K562 (cell line): ENCODE results near the gene TADA2A. TPM values are rescaled to one million over a fixed set of nuclear protein-coding genes. Genes with fewer than 3 reads are reported as not detected.
A peak's percentile ranks its signal among the peaks of the same experiment; 100 is the strongest.

Experiments used
- BCLAF1 ChIP-seq, 2 experiments: fragments of 450-650 bp in 1 of 2; IDR thresholded peaks; 2 replicates each; pipeline ENCODE4 v1.6.1; 2011 to 2017; ENCODE audit warnings: low read depth in 2 of 2, antibody characterized with exemption in 1 of 2, borderline replicate concordance in 1 of 2, low read length in 1 of 2, mild to moderate bottlenecking in 1 of 2, mixed read lengths in 1 of 2; ENCODE audit not compliant: control insufficient read depth in 1 of 2
- C11orf30 ChIP-seq: fragments of 450-650 bp; IDR thresholded peaks from 2 replicates; pipeline ENCODE4 v1.6.1; 2016; ENCODE audit warnings: low read depth, mild to moderate bottlenecking
- DNMT1 ChIP-seq: fragments of 450-650 bp; IDR thresholded peaks from 2 replicates; pipeline ENCODE4 v1.6.1; 2016; ENCODE audit warnings: antibody characterized with exemption, mild to moderate bottlenecking
- EZH2 ChIP-seq: IDR thresholded peaks from 2 replicates; pipeline ENCODE4 v1.6.1; 2012; ENCODE audit warnings: low read depth, mild to moderate bottlenecking, inconsistent platforms, low read length, borderline replicate concordance
- ILF3 ChIP-seq: fragments of 450-650 bp; IDR thresholded peaks from 2 replicates; pipeline ENCODE4 v1.6.1; 2018; ENCODE audit warnings: antibody characterized with exemption, mild to moderate bottlenecking, moderate library complexity, borderline replicate concordance
- KHSRP ChIP-seq: fragments of 450-650 bp; IDR thresholded peaks from 2 replicates; pipeline ENCODE4 v1.6.1; 2017
- MBD1 ChIP-seq: fragments of 250-450 bp; sonication (Bioruptor Pico); IDR thresholded peaks from 2 replicates; pipeline ENCODE4 v1.8.0; 2022; ENCODE audit warnings: inconsistent platforms
- POLR2B ChIP-seq: fragments of 450-650 bp; IDR thresholded peaks from 2 replicates; pipeline ENCODE4 v1.6.1; 2018; ENCODE audit warnings: low read depth; ENCODE audit not compliant: partially characterized antibody
- POLR2G ChIP-seq: fragments of 200-400 bp; formaldehyde crosslinking; IDR thresholded peaks from 2 replicates; pipeline ENCODE4 v1.6.1; 2017; ENCODE audit warnings: low read depth, mild to moderate bottlenecking, antibody characterized with exemption, low read length, moderate library complexity
- POLR3A ChIP-seq: IDR thresholded peaks from 2 replicates; pipeline ENCODE4 v1.6.1; 2011; ENCODE audit warnings: borderline replicate concordance, mild to moderate bottlenecking, moderate library complexity; ENCODE audit not compliant: insufficient read length, insufficient read depth; ENCODE audit errors: extremely low read depth
- RBBP5 ChIP-seq: fragments of 200-600 bp; sonication (generic); IDR thresholded peaks from 2 replicates; pipeline ENCODE4 v1.6.1; 2012; ENCODE audit warnings: borderline replicate concordance, mild to moderate bottlenecking, low read length, control low read depth, inconsistent platforms; ENCODE audit not compliant: insufficient read depth, poor library complexity, severe bottlenecking
- SREBF1 ChIP-seq: fragments of 150-350 bp; IDR thresholded peaks from 2 replicates; pipeline ENCODE4 v1.6.1; 2014; ENCODE audit warnings: antibody characterized with exemption, low read depth, low read length, borderline replicate concordance
- ZBTB11 ChIP-seq, 3 experiments: fragments of 200-800 bp in 1 of 3; fragments of 250-450 bp in 1 of 3; fragments of 450-650 bp in 1 of 3; sonication (Bioruptor Pico) in 1 of 3; sonication (Bioruptor generic) in 1 of 3; formaldehyde crosslinking in 1 of 3; IDR thresholded peaks; 2 replicates each; pipeline versions ENCODE4 v1.6.1 to v1.8.0; 2016 to 2022; ENCODE audit warnings: mild to moderate bottlenecking in 2 of 3, missing genetic modification characterization in 2 of 3, missing compliant biosample characterization in 1 of 3, moderate library complexity in 1 of 3
- ZFP30 ChIP-seq: fragments of 250-450 bp; sonication (Bioruptor Pico); IDR thresholded peaks from 2 replicates; pipeline ENCODE4 v1.8.0; 2022; ENCODE audit warnings: moderate library complexity, mild to moderate bottlenecking, inconsistent platforms, borderline replicate concordance
- ZNF280A ChIP-seq: fragments of 450-650 bp; IDR thresholded peaks from 2 replicates; pipeline ENCODE4 v1.6.1; 2018; ENCODE audit warnings: mild to moderate bottlenecking, low read depth; ENCODE audit not compliant: partially characterized antibody
- polyA plus RNA-seq, 8 experiments: library from polyadenylated mRNA; depleted of rRNA in 4 of 8; stranded (reverse) in 5 of 8; unstranded in 3 of 8; fragments of >200 nt; fragmentation: Nextera tagmentation in 2 of 8; fragmentation: Illumina TruSeq in 1 of 8; extraction: Ambion mirVana in 2 of 8; extraction: Trizol in 1 of 8; gene quantifications; 2 replicates each; pipeline versions ENCODE4 v1.2.1 to v1.2.3, GENCODE V29; 2011 to 2014; ENCODE audit warnings: inconsistent platforms in 1 of 8, missing spikeins in 1 of 8
- total RNA-seq, 7 experiments: library from RNA; depleted of rRNA in 6 of 7; stranded (reverse); fragments of >200 nt in 6 of 7; fragmentation: Illumina TruSeq in 2 of 7; extraction: Trizol in 2 of 7; gene quantifications; 2 replicates each; pipeline versions ENCODE4 v1.2.1 to v1.2.3, GENCODE V29; 2011 to 2021; ENCODE audit warnings: low replicate concordance in 1 of 7

TADA2A gene
- total and polyA plus RNA-seq, 9 of the 15 experiments (the other 6 are each of a cell fraction or from before 2014, with no cell fraction given): 13.8 to 37.7 (median 25.0) TPM

- TF ChIP-seq MBD1: no peak
- no peak for TF ChIP-seq ZNF280A
- peak; percentile 49 for TF ChIP-seq POLR2B
- TF ChIP-seq SREBF1: no peak
- no peak for TF ChIP-seq KHSRP
- no peak for TF ChIP-seq EZH2
- TF ChIP-seq ZBTB11 (CRISPR knock-in tag; IDR thresholded peaks at IDR 0.05): no peak
- TF ChIP-seq C11orf30: no peak
- no peak for TF ChIP-seq BCLAF1 (IDR thresholded peaks at IDR 0.05; ENCODE audit: borderline replicate concordance in 1 of 2, control insufficient read depth in 1 of 2, low read depth in 2 of 2, low read length in 1 of 2)
- no peak for TF ChIP-seq POLR3A
- TF ChIP-seq RBBP5: peak; percentile 56
- no peak for TF ChIP-seq ZFP30 (CRISPR knock-in tag)
- TF ChIP-seq POLR2G: peak; percentile 82
- no peak for TF ChIP-seq ILF3
- no peak for TF ChIP-seq DNMT1
Measured at GRCh38 chr17:37489197-37490001, 82.7 kb downstream of the TADA2A start, which contains the start of gene DUSP14 (continued).
